D341Med (cell line): Measurements from ENCODE around the gene MTAP.

Experiments used
- DNase-seq: peaks from one replicate; pipeline ENCODE4 v3.0.0; 2012; ENCODE audit warnings: low spot score

MTAP gene

GRCh38 chr9:21853414-21853813 is 51.0 kb downstream of the MTAP start:
- no peak for DNase-seq

GRCh38 chr9:21854119-21854518 is 51.7 kb downstream of the MTAP start:
- no peak for DNase-seq

- no peak for DNase-seq
Measured at GRCh38 chr9:21854594-21854993, 52.2 kb downstream of the MTAP start.

GRCh38 chr9:21856301-21857094 is 54.1 kb downstream of the MTAP start:
- DNase-seq = no peak

- no peak for DNase-seq
Measured at GRCh38 chr9:21862871-21863270, 60.4 kb downstream of the MTAP start.

GRCh38 chr9:21864505-21864904 is 62.1 kb downstream of the MTAP start:
- no peak for DNase-seq

- no peak for DNase-seq
Measured at GRCh38 chr9:21866302-21866701, 63.9 kb downstream of the MTAP start.

GRCh38 chr9:21871256-21871975 is 69.0 kb downstream of the MTAP start:
- DNase-seq = no peak

GRCh38 chr9:21872696-21873095 is 70.3 kb downstream of the MTAP start:
- DNase-seq = no peak

GRCh38 chr9:21873540-21874221 is 71.2 kb downstream of the MTAP start:
- DNase-seq = no peak

GRCh38 chr9:21875893-21876292 is 73.5 kb downstream of the MTAP start:
- no peak for DNase-seq

- DNase-seq = no peak
Measured at GRCh38 chr9:21883642-21884041, 81.2 kb downstream of the MTAP start.

- no peak for DNase-seq
Measured at GRCh38 chr9:21889673-21890072, 87.2 kb downstream of the MTAP start.

- no peak for DNase-seq
Measured at GRCh38 chr9:21890696-21891095, 88.3 kb downstream of the MTAP start.

GRCh38 chr9:21901546-21901945 is 99.1 kb downstream of the MTAP start:
- no peak for DNase-seq

GRCh38 chr9:21902136-21902535 is 99.7 kb downstream of the MTAP start:
- no peak for DNase-seq

- DNase-seq = no peak
Measured at GRCh38 chr9:21903380-21903965, 101.0 kb downstream of the MTAP start.

- no peak for DNase-seq
Measured at GRCh38 chr9:21904371-21904770, 101.9 kb downstream of the MTAP start.

- DNase-seq = no peak
Measured at GRCh38 chr9:21904776-21905175, 102.3 kb downstream of the MTAP start.

- DNase-seq = no peak
Measured at GRCh38 chr9:21906213-21906612, 103.8 kb downstream of the MTAP start.

- DNase-seq = no peak
Measured at GRCh38 chr9:21906881-21907280, 104.4 kb downstream of the MTAP start.
